SK-N-MC (cell line): ENCODE data around the gene BEND7.

ENCODE experiments used
- DNase-seq: peaks from one replicate; pipeline ENCODE4 v3.0.0-alpha.2; 2011; ENCODE audit warnings: low read depth, low spot score
- H3K27ac ChIP-seq: fragments of 200-600 bp; sonication (generic); 2 replicates; pipeline ENCODE4 v1.5.1; 2016; ENCODE audit warnings: mixed run types
- H3K36me3 ChIP-seq: fragments of 200-600 bp; sonication (generic); 2 replicates; pipeline ENCODE4 v1.6.1; 2017; ENCODE audit warnings: antibody characterized with exemption, low read length, mixed read lengths; ENCODE audit not compliant: insufficient read depth
- H3K4me3 ChIP-seq: fragments of 200-600 bp; sonication (generic); 2 replicates; pipeline ENCODE4 v1.5.1; 2016
- H3K9ac ChIP-seq: fragments of 200-600 bp; sonication (generic); 2 replicates; pipeline ENCODE4 v1.8.0; 2017; ENCODE audit warnings: mixed run types, mixed read lengths; ENCODE audit not compliant: insufficient read length
- H3K9me3 ChIP-seq: fragments of 200-600 bp; sonication (generic); 2 replicates; pipeline ENCODE4 v1.6.1; 2017; ENCODE audit warnings: low read depth, mild to moderate bottlenecking, antibody characterized with exemption, low read length, moderate library complexity, mixed read lengths
- EZH2 ChIP-seq: fragments of 200-600 bp; sonication (generic); IDR thresholded peaks from one replicate; pipeline ENCODE4 v1.6.1; 2017; ENCODE audit warnings: antibody characterized with exemption
- FOXP2 ChIP-seq: optimal IDR thresholded peaks from 2 replicates; pipeline ENCODE3; 2011; ENCODE audit warnings: mild to moderate bottlenecking, moderate library complexity; ENCODE audit not compliant: insufficient read depth; ENCODE audit errors: extremely low read length, control extremely low read depth
- POLR2AphosphoS5 ChIP-seq: IDR thresholded peaks from 2 replicates; pipeline ENCODE4 v1.6.1; 2012; ENCODE audit warnings: mild to moderate bottlenecking, low read depth, low read length, borderline replicate concordance

Gene BEND7

DNA sequence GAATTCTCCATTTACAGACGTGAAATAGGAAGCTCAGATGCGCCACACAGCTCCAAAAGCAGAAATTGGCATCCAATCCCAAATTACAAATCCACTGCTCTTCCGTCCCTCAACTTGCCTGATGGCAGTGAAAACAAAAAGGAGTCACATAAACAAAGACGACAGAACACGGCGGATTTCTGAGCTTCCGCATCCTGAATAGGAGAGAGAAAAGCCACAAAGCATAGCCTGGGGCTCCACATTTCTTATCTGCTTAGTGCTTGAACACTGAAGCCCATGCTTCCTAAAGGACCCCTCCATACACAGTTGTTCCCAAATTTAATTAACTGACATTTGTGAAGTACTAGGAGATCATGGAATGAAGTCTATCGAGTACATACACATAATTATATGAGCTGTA is 32.6 kb downstream of the BEND7 start:
- no peak overlapping the region for H3K9ac ChIP-seq
- no peak overlapping the region for H3K27ac ChIP-seq
- H3K36me3 ChIP-seq = no peaks in the 10 kb centered on the region
- H3K4me3 ChIP-seq = no peak overlapping the region
- DNase-seq = peak; percentile 14
- no peaks in the 10 kb centered on the region for H3K9me3 ChIP-seq
- TF ChIP-seq FOXP2 (no peak), EZH2 (no peak), POLR2AphosphoS5 (no peak)

DNA sequence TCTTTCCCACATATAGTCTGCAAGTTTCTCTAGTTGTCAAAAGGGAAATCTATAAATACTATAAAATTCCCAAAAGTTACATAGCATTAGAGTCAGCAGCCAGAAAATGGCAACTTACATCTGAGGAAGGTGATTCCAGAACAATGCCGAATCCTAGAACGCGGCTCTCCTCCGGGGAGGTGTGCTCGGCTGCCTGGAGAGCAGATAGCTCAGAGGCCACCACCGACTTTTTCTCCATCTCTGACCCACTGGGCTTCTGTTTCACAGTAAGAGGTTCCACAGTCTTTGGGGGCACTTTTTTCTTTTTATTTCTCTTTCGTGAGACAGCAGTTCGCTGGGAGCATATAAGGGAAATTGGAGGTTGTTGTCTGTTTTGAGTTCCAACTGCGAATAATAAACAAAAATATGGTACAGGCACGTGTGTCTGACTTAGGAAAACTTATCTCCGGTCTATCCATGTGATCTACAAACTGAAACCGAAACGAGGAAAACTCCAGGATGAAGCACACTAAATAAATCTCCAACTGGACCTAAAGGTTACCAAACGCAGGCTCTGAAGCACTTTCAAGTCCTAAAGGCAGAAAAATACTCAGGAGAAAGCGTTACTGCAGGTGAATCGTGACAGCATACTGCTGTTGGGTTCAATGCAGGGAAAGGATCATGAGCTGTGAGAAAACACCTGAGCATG is 36.2 kb downstream of the BEND7 start:
- H3K36me3 ChIP-seq = no peaks in the 10 kb centered on the region
- no peak overlapping the region for H3K9ac ChIP-seq
- no peaks in the 10 kb centered on the region for H3K9me3 ChIP-seq
- DNase-seq = no peak
- H3K4me3 ChIP-seq = no peak overlapping the region
- no peak overlapping the region for H3K27ac ChIP-seq
- no peak for TF ChIP-seq FOXP2
- no peak for TF ChIP-seq POLR2AphosphoS5
- TF ChIP-seq EZH2 = no peak

DNA sequence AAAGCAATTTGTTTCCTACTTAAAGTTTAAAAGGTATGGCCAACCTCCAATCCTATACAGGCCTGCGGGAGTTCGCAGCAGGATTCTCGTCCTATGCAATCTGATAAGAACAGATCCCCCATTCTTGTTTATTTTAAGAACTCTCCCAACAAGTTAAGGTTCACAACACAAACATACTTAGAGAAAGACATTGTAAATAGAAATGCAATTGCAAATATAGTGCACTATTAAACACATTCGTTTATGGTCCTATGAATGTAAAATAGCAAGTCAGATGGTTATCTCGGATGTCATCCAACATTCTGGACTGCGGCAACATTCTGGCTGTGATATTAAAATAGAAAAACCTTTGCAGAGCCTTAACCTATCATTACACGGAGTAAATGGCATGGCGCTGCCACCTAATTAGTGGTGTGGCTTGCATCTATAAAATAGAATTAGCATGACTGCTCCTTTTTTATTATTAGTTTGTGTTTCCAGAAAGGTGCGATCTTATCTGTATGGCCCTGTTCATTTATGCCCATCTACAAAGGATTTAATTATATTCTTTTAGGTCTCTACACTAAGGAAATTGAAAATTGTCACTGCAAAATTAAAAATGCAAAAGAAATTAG is 37.0 kb downstream of the BEND7 start:
- Histone ChIP-seq H3K4me3 (no peak overlapping the region), H3K9me3 (no peaks in the 10 kb centered on the region), H3K36me3 (no peaks in the 10 kb centered on the region), H3K9ac (no peak overlapping the region), H3K27ac (no peak overlapping the region)
- TF ChIP-seq EZH2 (no peak), POLR2AphosphoS5 (no peak), FOXP2 (no peak)
- no peak for DNase-seq

DNA sequence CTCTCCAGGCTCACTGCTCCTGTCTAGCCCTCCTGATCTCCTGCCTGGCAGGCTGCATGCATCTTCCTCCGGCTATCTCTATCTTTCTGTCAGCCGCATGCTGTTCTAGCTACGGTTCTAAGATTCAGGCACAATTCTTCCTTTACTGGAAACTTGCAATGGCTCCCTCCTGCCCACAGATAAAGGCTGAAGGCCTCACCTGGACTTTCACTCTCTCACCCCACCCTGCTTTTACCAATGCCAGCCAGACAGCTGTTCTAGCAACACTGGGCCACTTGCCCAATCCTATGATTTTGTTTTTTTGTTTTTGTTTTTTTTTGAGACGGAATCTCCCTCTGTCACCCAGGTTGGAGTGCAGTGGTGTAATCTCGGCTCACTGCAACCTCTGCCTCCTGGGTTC is 38.3 kb downstream of the BEND7 start:
- H3K27ac ChIP-seq = no peak overlapping the region
- H3K9ac ChIP-seq = no peak overlapping the region
- no peaks in the 10 kb centered on the region for H3K36me3 ChIP-seq
- no peak for DNase-seq
- no peak overlapping the region for H3K4me3 ChIP-seq
- TF ChIP-seq POLR2AphosphoS5 = no peak
- no peak for TF ChIP-seq EZH2
- no peak for TF ChIP-seq FOXP2
- no peaks in the 10 kb centered on the region for H3K9me3 ChIP-seq

DNA sequence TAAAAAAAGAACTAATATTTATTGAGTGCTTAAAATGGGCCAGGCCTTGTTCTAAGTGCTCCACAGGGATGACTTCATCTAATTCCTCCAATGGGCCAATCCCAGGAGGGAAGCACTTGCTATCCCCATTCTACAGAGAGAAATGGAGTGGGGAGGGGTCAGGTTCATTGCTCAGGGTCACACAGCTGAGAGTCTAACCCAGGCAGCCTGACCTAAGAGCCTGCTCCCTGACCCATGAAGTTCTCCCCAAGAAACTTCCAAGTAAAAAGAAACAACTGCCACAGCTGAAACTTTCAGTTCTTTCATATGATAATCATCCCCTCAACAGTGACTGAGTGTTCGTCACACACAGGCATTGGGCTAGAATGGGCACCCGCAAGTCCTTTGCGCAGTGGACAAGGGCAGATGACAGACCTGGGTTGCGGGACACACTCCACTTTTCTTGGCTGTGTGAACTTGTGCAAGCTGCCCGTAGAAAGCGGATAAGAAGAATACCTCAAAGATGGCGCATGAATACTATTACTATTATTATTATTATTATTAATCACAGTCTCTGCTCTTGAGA is 39.7 kb downstream of the BEND7 start:
- no peak overlapping the region for H3K4me3 ChIP-seq
- no peak for TF ChIP-seq FOXP2
- TF ChIP-seq EZH2 = no peak
- no peak for TF ChIP-seq POLR2AphosphoS5
- no peaks in the 10 kb centered on the region for H3K9me3 ChIP-seq
- no peaks in the 10 kb centered on the region for H3K36me3 ChIP-seq
- no peak for DNase-seq
- no peak overlapping the region for H3K9ac ChIP-seq
- no peak overlapping the region for H3K27ac ChIP-seq

DNA sequence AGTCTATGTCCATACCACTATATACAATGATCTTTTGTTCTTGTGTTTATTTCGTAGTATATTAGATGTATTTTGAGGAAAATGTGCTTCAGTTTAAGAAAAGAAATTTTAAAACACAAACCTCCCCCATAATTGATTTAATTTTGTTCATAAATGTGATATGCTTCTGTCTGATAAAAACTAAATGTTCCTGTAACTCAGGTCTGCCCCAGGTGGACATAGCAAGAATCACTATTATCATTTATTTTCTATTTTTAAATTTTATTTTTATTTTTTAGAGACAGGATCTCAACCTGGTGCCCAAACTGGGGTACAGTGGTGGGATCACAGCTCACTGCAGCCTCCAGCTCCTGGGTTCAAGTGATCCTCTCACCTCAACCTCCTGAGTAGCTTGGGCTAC is 43.2 kb downstream of the BEND7 start:
- TF ChIP-seq POLR2AphosphoS5 (no peak), FOXP2 (no peak)
- Histone ChIP-seq H3K27ac (no peak overlapping the region), H3K9ac (no peak overlapping the region), H3K4me3 (no peak overlapping the region), H3K36me3 (no peaks in the 10 kb centered on the region), H3K9me3 (no peaks in the 10 kb centered on the region)
- no peak for DNase-seq

DNA sequence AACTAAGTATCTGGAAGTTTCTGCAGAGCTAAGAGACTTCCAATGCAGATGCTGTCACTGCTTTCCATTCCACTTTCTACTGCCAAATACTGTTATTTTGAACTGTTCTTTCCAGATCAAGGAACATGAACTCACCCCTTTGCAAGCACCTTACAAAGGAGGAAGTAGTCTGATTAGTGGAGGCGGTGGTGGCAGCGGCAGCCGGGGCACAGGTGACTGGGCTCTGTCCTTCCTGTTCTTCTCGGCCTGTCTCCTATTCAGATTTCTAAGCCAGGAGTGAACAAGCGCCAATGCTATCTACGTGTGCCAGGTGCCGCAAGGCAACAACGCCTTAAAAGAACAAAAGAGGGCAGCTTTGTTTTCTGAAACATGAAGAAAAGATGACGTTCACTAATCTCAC is 44.9 kb downstream of the BEND7 start:
- TF ChIP-seq EZH2 (no peak), FOXP2 (no peak)
- no peak overlapping the region for H3K4me3 ChIP-seq
- no peaks in the 10 kb centered on the region for H3K36me3 ChIP-seq
- H3K27ac ChIP-seq = no peak overlapping the region
- H3K9me3 ChIP-seq = no peaks in the 10 kb centered on the region
- DNase-seq = no peak
- no peak overlapping the region for H3K9ac ChIP-seq

DNA sequence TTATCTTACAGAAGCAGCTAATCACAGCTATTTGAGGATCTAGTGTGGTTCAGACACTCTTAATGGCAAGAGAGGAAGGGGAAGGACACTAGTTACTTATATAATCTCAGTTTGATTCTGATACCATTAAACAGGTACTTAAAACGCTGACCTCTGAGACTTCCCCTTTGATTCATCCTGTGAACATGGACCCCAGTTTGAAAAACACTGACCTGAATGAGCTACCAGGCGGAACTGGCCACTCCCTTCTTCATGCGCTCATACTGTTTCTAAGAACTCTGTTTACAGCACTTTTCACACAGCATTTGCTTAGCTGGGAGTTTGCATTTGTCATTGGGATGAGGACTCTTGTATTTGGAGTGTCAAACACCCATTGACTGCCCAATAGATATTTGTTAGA is 45.7 kb downstream of the BEND7 start:
- no peak for TF ChIP-seq EZH2
- no peak for TF ChIP-seq FOXP2
- no peak for TF ChIP-seq POLR2AphosphoS5
- no peak for DNase-seq
- Histone ChIP-seq H3K9me3 (no peaks in the 10 kb centered on the region), H3K4me3 (no peak overlapping the region), H3K9ac (no peak overlapping the region), H3K36me3 (no peaks in the 10 kb centered on the region), H3K27ac (no peak overlapping the region)

DNA sequence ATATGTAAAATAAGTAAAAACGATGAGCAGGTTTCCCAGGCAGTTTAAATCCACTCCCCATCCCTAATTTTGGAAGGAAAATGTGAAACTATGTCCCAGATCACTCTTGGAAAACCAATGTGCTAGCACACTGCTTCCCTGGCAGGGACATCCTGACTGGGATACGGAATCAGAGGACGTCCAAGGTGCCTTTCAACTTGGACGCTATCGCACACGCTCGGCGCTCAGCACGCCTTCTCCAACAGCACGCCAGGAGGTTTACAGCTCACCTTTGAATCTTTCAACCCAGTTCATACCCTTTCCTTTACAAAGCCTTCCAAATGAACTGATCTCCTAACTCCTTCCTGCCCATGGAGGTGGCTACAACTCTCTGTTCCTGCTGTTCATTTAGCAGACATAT is 47.1 kb downstream of the BEND7 start:
- Histone ChIP-seq H3K9me3 (no peaks in the 10 kb centered on the region), H3K36me3 (no peaks in the 10 kb centered on the region), H3K4me3 (no peak overlapping the region), H3K9ac (no peak overlapping the region), H3K27ac (no peak overlapping the region)
- TF ChIP-seq POLR2AphosphoS5 (no peak), EZH2 (no peak)
- no peak for DNase-seq
